Umbilical cord (tissue), 2 donors: ENCODE results near the gene PAM16. TPM values are rescaled to one million over a fixed set of nuclear protein-coding genes. Genes with fewer than 3 reads are reported as not detected.
"Not testable (repeated sequence)": the region's sequence is repeated elsewhere in the genome, so short reads cannot be mapped to it uniquely, and the experiment has no call there.

Experiments
- DNase-seq: peaks from one replicate; pipeline ENCODE4 v3.0.0-alpha.2; 2015; ENCODE audit warnings: low spot score
- total RNA-seq: library from RNA; depleted of rRNA; stranded (reverse); fragments of >200 nt; gene quantifications from one replicate; pipeline ENCODE4 v1.2.3, GENCODE V29; 2014; ENCODE audit warnings: low replicate concordance; ENCODE audit not compliant: insufficient read depth

Gene PAM16
- total RNA-seq: 1.7 TPM

DNA sequence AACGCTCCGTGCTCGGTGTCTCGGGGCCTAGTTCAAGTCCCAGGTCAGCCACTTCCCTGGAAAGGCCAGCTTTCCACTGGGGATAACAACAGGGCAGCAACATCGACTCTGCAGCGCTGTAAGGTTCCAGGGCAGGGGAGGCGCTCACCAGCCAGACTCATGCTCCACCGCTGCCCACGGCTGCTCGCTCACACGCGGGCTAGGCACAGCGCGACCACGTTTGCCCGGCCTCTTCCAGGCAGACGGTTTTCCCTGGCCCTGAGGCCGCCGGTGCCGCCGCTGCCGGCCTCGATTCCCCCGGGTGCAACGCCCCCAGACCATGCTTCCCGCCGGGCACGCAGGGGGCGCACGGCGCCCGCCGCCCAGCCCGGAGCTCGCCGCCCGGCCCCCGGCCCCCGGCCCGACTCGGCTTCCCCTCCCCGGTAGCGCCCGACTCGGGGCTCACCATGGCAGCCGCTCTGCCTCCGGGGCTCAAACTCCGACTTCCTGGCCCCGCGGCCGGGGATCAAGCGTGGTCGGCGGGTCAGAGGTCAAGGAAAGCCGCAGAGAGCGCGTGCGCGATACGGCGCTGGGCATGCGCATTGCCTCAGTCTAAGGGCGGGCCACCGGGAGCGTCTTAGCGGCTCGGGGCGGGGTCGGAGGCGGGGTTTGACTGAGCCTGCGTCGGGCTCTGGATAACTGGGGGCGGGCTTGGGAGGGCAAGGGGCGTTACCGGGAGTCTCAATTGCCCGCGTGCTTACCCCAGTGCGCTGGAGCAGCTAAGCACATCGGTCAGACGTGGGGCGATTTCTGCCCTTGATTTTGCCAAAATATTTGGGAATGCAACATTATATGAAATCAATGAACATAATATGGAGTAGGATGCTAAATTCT lies at the start of gene PAM16:
PAM16 (minus strand) TSS at position 535 of the 873 bp plus-strand sequence; CDS start at position 448, 87 bp downstream.
- DNase-seq: peak; percentile 96

- no peak for DNase-seq
These were observed 48.0 kb upstream of the PAM16 start for GRCh38 chr16:4399001-4399730.

DNA sequence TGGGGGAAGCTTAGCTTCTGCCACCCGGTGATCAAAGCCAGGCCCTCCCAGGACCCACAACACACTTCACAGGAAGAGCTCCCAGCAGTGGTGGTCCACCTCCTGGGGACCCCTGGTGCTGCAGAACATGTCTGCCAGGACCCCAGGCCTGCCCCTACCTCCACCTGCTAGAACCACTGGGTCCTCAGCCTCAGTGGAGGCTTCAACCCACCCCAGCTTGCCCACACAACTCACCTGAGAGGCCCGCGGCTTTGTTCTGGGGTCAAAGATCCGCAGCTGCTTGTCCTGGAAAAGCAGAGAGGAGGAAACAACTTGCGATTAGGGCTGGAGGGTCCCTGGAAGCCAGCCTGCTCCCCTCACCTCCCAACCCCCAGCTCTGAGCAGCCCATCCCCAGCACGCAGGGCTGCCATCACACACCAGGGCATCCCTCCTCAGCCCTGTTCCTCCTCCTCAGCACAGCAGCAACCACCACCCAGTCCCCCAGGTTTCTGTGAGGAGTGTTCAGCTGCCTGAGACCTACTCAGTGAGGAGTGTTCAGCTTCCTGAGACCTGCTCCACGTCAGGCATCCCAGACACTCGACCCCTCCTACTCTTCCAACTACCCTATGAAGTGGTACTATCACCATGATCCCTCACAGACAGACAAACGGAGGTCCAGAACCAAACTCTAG lies 44.1 kb upstream of the PAM16 start:
- DNase-seq: no peak

- DNase-seq: not testable (repeated sequence)
These were observed 42.7 kb upstream of the PAM16 start for GRCh38 chr16:4393850-4394249.

DNA sequence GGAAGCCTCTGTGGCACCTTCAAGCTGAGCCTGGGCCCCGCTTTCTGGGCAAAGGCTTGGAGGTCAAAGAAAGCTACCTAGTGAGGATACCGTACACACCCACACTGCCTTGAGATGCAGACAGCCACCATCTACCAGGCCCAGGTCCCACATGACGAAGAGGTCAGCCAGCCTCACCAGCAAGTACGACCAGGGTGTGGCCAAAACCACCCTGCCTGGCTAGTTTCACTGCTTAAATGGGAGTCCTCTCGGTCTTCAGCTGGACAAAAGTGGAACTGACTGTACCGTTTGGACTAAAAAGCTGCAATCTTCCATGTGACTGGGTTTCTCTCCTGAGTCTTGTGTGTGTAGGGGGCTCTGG lies 42.1 kb upstream of the PAM16 start:
- DNase-seq: no peak

DNA sequence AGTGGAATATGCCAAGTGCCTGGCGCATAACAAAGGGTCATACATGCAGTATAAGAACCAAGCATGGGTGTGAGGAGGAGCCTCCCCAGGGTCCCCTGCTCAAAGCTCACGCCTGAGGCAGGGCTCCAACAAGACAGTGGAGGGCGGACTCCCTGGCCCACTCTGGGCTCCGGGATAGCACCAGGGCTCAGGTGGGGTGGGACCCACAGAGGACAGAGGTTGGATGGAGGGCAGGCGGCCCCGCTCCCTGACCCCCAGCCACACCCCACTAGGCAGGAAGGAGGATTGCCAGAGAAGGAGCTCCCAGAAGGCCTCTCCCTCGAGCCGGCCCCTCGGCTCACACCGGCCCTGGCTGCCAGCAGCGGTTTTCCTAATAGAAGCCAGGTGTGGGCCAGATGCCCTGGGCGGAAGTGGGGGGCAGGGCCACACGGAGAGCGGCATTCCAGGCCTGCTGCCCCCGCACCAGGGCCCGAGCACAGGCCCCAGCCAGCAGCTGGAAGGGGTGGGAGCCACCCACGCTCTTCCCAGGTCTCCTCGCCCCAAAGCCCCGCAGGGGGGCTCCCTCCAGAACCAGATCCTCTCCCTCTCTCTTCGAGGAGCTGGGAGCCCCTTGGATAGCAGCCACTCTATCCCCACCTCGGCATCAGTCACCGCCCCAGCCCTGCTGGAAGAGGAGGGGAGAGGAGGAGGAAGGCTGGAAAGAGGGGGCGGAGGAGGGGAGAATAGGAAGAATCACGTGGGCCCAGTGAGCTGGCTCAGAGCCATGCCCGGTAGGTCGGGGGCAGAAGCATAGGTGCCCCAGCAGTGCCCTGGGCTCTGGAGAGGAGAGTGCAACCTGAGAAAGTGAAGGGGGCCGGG lies 41.5 kb upstream of the PAM16 start:
- peak; percentile 75 for DNase-seq

GRCh38 chr16:4391631-4392381 lies 40.7 kb upstream of the PAM16 start:
- DNase-seq: no peak

GRCh38 chr16:4390266-4391260 lies 39.4 kb upstream of the PAM16 start:
- no peak for DNase-seq

- no peak for DNase-seq
These were observed 38.2 kb upstream of the PAM16 start for GRCh38 chr16:4389051-4389955.

DNA sequence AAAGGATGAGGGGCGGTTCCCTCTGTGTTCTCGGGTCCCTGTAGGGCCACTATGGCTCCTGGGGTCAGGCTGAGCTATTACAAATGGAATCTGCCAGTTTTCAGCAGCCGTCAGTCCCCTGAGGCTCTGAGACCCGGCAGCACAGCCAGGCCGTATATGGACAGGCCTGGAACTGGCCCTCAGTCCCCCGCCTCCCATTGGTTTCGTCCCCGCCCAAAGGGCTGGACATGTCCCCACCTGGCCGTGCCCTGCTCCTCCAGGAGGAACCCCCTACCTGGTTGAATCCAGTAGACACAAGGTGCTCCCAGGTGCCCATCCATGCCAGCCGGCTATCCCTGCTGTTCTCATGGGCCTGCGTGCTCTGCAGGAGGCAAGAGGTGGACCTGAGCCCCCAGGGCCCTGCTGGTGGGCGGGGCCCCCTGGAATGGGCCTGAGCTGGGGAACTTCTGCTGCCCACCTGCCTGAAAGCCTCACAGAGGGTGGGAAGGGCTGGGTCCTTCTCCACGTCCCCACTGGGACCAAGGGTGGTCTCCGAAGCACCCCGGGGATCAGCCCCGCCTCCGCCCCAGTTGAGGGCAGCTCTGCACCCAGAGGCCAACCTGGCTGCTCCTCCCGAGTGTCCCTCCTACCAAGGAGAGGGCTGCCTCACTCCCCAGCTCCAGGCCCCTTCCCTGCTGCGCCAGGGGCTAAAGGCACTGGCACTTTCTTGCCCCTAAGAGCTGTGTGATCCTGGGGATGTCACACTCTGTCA lies 37.3 kb upstream of the PAM16 start:
- peak; percentile 59 for DNase-seq

DNA sequence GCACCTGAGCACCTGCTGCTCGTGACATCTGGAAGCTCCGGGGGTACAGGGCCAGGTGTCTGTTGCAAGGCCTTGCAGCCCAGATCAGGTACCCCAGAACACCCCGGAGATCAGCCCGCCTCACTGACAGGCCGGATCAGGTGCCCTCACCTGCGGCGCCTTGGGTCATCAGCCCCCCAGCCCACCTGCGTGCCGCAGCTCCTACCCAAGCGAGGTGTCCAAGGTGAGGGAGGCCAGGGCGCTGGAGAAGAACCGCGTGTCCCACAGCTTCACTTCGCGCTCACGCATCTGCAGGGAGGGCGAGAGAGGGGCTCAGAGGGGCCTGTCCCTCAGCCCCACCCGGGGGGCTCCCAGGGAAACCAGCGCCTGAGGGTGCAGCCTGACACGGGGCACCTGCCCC lies 36.7 kb upstream of the PAM16 start:
- DNase-seq: no peak

DNA sequence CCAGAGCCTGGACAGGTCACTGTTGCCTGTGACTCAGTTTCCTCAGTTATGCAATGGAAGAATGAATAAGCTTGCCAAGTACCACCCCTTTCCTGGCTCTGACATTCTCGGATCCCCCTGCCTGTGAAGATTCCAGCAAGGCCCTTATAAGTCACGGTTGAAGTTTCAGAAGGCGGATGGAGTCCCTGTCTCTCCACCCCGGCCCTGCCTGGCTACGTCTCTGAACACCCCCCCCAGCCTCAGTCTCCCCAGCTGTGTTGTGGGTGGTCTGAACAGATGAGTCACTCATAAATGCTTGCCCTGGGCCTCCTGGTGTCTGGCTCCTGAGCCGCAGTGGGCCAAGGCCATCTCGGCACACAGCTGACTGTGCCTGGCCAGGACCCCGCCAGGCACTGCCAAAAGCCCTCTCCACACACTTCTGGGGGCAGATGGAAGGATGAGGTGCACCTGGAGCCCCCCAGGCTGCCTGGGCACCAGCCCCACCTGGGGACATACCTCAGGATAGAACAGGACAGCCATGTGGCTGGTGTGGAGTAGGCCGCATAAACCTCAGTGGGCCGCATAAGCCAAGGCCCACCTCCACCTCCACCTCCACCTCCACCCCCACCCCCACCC lies 35.9 kb upstream of the PAM16 start:
- DNase-seq: no peak

- DNase-seq: peak; percentile 47
These were observed 35.3 kb upstream of the PAM16 start for GRCh38 chr16:4386451-4386805.

GRCh38 chr16:4385789-4386450 lies 34.8 kb upstream of the PAM16 start:
- no peak for DNase-seq

- no peak for DNase-seq
These were observed 34.1 kb upstream of the PAM16 start for GRCh38 chr16:4385066-4385788.

DNA sequence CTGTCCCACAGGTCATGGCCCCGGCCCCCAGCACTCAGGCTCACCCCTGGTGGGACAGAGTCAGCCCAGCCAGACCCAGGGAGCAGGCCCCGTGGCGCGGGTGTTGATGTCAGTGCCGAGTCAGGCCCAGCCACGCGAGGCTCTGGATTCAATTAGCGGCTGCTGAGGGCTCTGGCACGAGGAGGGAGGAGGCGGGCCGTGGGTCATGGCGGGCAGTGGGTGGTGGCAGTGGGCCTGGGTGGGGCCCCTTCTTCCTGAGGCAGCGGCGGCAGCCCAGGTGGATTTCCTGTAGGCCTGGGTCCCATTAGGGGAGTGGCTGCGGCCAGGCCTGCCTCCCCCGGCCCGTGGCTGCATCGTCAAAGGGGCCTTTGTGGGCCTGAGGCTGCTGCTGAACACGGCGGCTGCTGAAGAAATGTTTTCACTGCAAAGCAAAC lies 33.4 kb upstream of the PAM16 start:
- peak; percentile 69 for DNase-seq
